Sigmoid colon (tissue), 3 donors: ENCODE data around the gene TEX13B.

Source experiments
- POLR2A ChIP-seq, 2 donors: fragments of 450-650 bp; IDR thresholded peaks; one replicate each; pipeline ENCODE4 v1.6.1; 2016; ENCODE audit warnings: antibody characterized with exemption in 2 of 2, mild to moderate bottlenecking in 2 of 2, moderate library complexity in 2 of 2
- TF ChIP-seq, protein P1 (sequence below), 4 experiments: fragments of 450-650 bp in 3 of 4; fragments of 200-600 bp in 1 of 4; IDR thresholded peaks; one replicate each; pipeline ENCODE4 v1.5.1; 2016 to 2019; ENCODE audit warnings: antibody characterized with exemption in 4 of 4, mild to moderate bottlenecking in 3 of 4, moderate library complexity in 2 of 4

DNA sequence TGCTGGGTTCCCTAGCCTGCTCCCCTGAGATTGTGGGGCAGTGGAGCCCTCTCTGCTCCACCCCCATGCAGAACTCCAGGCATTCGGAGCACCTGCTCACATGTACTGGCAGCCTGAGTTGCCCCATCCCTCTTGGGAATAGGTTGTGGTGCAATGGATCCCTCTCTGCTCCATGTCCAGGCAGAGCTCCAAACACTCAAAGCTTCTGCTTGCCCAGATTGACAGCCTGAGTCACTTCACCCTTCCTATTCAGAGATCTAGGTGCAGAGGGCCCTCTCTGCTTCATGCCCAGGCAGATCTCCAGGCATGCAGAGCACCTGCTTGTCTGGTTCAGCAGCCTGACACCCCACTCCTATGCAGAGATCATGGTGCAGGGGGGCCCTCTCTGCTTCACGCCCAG lies 18.6 kb upstream of the TEX13B start:
- TF ChIP-seq, protein P1, sequence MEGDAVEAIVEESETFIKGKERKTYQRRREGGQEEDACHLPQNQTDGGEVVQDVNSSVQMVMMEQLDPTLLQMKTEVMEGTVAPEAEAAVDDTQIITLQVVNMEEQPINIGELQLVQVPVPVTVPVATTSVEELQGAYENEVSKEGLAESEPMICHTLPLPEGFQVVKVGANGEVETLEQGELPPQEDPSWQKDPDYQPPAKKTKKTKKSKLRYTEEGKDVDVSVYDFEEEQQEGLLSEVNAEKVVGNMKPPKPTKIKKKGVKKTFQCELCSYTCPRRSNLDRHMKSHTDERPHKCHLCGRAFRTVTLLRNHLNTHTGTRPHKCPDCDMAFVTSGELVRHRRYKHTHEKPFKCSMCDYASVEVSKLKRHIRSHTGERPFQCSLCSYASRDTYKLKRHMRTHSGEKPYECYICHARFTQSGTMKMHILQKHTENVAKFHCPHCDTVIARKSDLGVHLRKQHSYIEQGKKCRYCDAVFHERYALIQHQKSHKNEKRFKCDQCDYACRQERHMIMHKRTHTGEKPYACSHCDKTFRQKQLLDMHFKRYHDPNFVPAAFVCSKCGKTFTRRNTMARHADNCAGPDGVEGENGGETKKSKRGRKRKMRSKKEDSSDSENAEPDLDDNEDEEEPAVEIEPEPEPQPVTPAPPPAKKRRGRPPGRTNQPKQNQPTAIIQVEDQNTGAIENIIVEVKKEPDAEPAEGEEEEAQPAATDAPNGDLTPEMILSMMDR (IDR thresholded peaks at IDR 0.05) = no peak
- TF ChIP-seq POLR2A (IDR thresholded peaks at IDR 0.05) = no peak
